Measurements from ENCODE around the gene ATP7B.
"Not testable (repeated sequence)": the region's sequence is repeated elsewhere in the genome, so short reads cannot be mapped to it uniquely, and the experiment has no call there.

ATP7B gene

DNA sequence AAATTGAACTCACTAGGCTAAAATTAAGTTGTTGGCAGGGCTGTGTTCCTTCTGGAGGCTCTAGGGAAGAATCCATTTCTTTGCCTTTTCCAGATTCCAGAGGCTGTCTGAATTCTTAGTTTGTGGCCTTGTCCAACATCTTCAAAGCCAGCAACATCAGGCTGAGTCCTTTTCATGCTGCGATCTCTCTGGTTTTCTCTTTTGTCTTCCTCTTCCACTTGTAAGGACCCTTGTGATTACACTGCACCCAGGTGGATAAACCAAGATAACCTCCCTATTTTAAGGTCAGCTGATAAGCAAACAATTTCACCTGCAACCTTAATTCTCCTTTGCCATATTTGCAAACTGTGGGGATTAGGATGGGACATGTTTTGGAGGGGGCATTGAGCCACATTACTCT lies 24.8 kb upstream of the ATP7B start:
- no peak for DNase-seq (ENCODE audit: low read depth)
- TF ChIP-seq, protein P1, sequence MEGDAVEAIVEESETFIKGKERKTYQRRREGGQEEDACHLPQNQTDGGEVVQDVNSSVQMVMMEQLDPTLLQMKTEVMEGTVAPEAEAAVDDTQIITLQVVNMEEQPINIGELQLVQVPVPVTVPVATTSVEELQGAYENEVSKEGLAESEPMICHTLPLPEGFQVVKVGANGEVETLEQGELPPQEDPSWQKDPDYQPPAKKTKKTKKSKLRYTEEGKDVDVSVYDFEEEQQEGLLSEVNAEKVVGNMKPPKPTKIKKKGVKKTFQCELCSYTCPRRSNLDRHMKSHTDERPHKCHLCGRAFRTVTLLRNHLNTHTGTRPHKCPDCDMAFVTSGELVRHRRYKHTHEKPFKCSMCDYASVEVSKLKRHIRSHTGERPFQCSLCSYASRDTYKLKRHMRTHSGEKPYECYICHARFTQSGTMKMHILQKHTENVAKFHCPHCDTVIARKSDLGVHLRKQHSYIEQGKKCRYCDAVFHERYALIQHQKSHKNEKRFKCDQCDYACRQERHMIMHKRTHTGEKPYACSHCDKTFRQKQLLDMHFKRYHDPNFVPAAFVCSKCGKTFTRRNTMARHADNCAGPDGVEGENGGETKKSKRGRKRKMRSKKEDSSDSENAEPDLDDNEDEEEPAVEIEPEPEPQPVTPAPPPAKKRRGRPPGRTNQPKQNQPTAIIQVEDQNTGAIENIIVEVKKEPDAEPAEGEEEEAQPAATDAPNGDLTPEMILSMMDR (conservative IDR thresholded peaks at IDR 0.05; ENCODE audit: control insufficient read depth, insufficient read depth, low read depth, low read length) = no peak
- no peak overlapping the region for H3K4me3 ChIP-seq (ENCODE audit: control insufficient read depth, low read depth, low read length)

DNA sequence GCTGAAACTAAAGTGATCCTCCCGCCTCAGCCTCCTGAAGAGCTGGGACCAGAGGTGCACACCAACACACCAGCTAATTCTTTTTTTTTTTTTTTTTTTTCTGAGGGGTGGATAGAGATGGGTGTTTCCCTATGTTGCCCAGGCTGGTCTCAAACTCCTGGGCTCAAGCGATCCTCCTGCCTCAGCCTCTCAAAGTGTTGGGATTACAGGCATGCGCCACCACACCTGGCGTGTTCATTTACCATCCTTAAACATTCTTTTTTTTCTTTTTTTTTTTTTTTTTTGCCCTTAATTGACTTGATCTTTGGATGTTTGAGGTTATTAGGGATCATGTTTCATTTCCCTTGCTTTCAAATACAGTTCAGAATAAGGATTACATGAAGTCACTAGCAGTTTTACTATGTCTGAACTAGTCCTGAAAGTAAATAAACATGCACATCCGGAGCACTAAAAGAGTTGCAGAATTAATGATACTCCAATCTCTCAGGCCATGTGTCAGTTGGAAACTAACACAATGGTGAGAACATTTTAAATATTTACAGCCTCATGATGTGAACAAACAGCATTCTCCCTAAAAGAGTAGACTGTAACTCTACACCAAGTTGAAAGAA lies 23.5 kb upstream of the ATP7B start:
- no peak overlapping the region for H3K4me3 ChIP-seq (ENCODE audit: control insufficient read depth, low read depth, low read length)
- TF ChIP-seq, protein P1 (conservative IDR thresholded peaks at IDR 0.05; ENCODE audit: control insufficient read depth, insufficient read depth, low read depth, low read length) = no peak
- no peak for DNase-seq (ENCODE audit: low read depth)

DNA sequence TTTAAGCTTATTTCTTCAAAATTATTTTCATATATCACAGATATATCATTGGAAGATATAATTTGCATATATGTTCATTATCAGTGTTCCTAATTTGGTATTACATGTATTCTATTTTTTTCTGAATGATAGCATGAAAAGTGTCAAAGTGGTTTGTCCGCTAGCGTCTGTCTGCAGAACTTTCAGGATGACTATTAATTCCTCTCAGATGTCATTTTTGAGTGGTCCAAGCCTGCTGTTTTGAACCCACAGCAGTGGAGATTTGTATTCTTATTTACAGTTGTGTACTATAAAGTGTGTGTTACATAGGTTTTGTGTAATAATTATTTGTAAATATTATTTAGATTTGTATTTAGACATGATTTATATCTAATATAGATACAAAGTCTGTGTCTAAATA lies 21.8 kb upstream of the ATP7B start:
- no peak overlapping the region for H3K4me3 ChIP-seq (ENCODE audit: control insufficient read depth, low read depth, low read length)
- DNase-seq (ENCODE audit: low read depth) = no peak
- TF ChIP-seq, protein P1 (conservative IDR thresholded peaks at IDR 0.05; ENCODE audit: control insufficient read depth, insufficient read depth, low read depth, low read length) = no peak

DNA sequence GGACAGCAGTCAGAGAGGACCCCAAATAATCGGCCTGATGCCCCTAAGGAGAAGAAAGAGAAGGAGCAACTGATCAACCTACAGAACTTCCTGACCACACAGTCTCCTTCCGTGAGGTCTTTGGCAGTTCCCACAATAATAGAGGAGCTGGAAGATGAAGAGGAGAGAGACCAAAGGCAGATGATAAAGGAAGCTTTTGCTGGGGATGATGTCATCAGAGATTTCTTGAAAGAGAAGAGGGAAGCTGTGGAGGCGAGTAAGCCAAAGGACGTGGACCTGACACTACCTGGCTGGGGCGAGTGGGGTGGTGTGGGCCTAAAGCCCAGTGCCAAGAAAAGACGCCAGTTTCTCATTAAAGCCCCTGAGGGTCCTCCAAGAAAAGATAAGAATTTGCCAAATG lies 19.2 kb upstream of the ATP7B start:
- DNase-seq (ENCODE audit: low read depth); H3K4me3 ChIP-seq (ENCODE audit: control insufficient read depth, low read depth, low read length): not testable (repeated sequence)

DNA sequence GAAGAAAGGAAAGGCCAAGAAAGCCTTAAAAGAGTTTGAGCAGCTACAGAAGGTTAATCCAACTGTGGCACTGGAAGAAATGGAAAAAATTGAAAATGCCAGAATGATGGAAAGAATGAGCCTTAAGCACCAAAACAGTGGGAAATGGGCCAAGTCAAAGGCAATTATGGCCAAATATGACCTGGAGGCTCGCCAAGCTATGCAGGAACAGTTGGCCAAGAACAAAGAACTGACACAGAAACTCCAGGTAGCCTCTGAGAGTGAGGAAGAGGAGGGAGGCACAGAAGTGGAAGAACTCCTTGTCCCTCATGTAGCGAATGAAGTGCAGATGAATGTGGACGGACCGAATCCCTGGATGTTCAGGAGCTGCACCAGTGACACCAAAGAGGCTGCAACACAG lies 18.3 kb upstream of the ATP7B start:
- no peak overlapping the region for H3K4me3 ChIP-seq (ENCODE audit: control insufficient read depth, low read depth, low read length)
- TF ChIP-seq, protein P1 (conservative IDR thresholded peaks at IDR 0.05; ENCODE audit: control insufficient read depth, insufficient read depth, low read depth, low read length) = no peak
- DNase-seq (ENCODE audit: low read depth) = no peak

DNA sequence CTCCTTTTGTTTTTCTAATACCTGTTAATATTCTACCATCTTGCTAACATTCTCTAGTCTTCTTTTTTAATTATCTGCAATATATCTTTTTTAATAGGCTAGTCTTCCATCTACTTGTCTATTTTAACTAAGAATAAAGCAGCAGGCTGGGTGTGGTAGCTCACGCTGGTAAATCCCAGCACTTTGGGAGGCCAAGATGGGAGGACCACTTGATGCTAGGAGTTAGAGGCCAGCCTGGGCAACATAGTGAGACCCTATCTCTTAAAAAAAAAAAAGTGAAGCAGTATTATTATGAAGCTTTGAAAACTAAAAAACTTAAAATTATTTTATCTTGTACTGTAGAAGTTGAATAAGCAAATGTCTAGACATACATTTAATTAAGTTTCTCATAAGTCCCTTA lies 16.6 kb upstream of the ATP7B start:
- DNase-seq (ENCODE audit: low read depth) = no peak
- TF ChIP-seq, protein P1 (conservative IDR thresholded peaks at IDR 0.05; ENCODE audit: control insufficient read depth, insufficient read depth, low read depth, low read length) = no peak
- H3K4me3 ChIP-seq (ENCODE audit: control insufficient read depth, low read depth, low read length) = no peak overlapping the region

DNA sequence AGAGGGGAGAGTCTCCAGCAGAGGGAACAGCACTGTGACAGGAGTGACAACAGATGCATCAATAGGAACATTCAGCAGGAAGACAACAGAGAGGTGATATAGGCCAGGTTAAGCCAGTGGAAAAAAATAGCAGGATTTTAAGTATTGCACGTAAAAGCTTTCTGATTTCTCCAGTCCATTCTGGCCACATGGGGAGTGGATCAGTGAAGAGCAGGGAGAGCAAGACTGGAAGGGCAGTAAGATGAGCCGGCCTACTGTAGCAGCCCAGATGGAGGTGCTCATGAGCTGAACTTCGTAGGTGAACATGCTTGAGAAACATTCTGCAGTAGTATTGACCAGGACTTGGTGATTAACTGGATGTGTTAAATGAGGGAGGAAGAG lies 15.0 kb upstream of the ATP7B start:
- no peak for DNase-seq (ENCODE audit: low read depth)
- TF ChIP-seq, protein P1 (conservative IDR thresholded peaks at IDR 0.05; ENCODE audit: control insufficient read depth, insufficient read depth, low read depth, low read length) = no peak
- H3K4me3 ChIP-seq (ENCODE audit: control insufficient read depth, low read depth, low read length) = no peak overlapping the region
